Measurements from ENCODE around the gene ZMYM2. TPM values are rescaled to one million over a fixed set of nuclear protein-coding genes. Genes with fewer than 3 reads are reported as not detected.

ZMYM2 gene
- total RNA-seq, 1 donor from 2014 or later: 303 TPM

DNA sequence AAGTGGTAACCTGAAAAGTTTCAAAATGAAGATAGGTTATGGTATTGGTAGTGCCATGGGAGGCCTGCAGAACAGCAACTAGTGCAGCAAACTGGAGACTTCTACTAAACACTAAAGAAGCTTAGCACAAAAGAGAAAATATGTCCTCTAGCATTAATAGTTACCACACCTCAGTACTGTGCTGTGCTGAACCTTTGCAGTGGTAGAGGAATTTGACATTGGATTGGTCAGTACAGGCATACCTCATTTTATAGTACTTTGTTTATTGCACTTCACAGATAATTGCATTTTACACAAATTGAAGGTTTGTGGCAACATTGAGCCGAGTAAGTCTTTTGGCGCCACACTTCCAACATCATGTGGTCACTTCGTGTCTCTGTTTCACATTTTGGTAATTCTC lies 40.4 kb downstream of the ZMYM2 start:
- H2AFZ ChIP-seq (replicated peaks): no peak overlapping the region
- DNase-seq (ENCODE audit: low spot score): no peak
- H3K27me3 ChIP-seq: no peaks in the 10 kb centered on the region
- H3K36me3 Mint-ChIP-seq: peaks cover 41% of the 10 kb centered on the region
- peaks cover 35% of the 10 kb centered on the region for H3K36me3 ChIP-seq
- H3K9ac ChIP-seq: no peak overlapping the region
- H3K9me3 Mint-ChIP-seq: peaks cover 3% of the 10 kb centered on the region
- peaks cover 21% of the 10 kb centered on the region for H3F3A ChIP-seq (ENCODE audit: low read depth)
- no peak overlapping the region for H3K4me2 ChIP-seq
- TF ChIP-seq EZH2phosphoT487 (IDR thresholded peaks at IDR 0.05): no peak
- TF ChIP-seq EZH2 (IDR thresholded peaks at IDR 0.05): no peak
- TF ChIP-seq, protein P1, sequence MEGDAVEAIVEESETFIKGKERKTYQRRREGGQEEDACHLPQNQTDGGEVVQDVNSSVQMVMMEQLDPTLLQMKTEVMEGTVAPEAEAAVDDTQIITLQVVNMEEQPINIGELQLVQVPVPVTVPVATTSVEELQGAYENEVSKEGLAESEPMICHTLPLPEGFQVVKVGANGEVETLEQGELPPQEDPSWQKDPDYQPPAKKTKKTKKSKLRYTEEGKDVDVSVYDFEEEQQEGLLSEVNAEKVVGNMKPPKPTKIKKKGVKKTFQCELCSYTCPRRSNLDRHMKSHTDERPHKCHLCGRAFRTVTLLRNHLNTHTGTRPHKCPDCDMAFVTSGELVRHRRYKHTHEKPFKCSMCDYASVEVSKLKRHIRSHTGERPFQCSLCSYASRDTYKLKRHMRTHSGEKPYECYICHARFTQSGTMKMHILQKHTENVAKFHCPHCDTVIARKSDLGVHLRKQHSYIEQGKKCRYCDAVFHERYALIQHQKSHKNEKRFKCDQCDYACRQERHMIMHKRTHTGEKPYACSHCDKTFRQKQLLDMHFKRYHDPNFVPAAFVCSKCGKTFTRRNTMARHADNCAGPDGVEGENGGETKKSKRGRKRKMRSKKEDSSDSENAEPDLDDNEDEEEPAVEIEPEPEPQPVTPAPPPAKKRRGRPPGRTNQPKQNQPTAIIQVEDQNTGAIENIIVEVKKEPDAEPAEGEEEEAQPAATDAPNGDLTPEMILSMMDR (IDR thresholded peaks at IDR 0.05): no peak
- H3K27ac Mint-ChIP-seq: no peak overlapping the region
- no peak overlapping the region for H3K4me3 Mint-ChIP-seq
- H3K9me3 ChIP-seq (ENCODE audit: low read depth): no peaks in the 10 kb centered on the region
- peaks cover 100% of the 10 kb centered on the region for H3K79me2 ChIP-seq (ENCODE audit: low read depth)
- no peak overlapping the region for H3K27ac ChIP-seq
- H3K4me1 ChIP-seq: peaks cover 5% of the 10 kb centered on the region
- no peaks in the 10 kb centered on the region for H3K4me1 Mint-ChIP-seq
- peaks cover 100% of the 10 kb centered on the region for H4K20me1 ChIP-seq (ENCODE audit: low read depth)
- H3K27me3 Mint-ChIP-seq (ENCODE audit: insufficient read depth, low read depth): no peaks in the 10 kb centered on the region
- H3K4me3 ChIP-seq: no peak overlapping the region

DNA sequence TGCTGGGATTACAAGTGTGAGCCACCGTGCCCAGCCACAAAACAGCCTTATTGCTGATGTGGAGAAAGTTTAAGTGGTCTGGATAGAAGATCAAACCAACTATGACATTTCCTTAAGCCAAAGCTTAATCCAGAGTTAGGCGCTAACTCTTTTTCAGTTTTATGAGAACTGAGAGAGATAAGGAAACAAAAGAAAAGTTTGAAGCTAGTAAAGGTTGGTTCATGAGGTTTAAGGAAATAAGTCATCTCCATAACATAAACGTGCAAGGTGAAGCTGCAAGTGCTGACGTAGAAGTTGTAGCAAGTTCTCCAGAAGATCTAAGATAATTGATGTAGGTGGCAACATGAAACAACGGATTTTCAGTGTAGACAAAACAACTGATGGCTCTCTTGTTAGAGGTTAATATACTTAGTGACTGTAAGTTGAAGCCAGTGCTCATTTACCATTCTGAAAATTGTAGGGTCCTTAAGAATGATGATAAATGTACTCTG lies 41.6 kb downstream of the ZMYM2 start:
- H3K4me3 Mint-ChIP-seq: no peak overlapping the region
- peaks cover 91% of the 10 kb centered on the region for H4K20me1 ChIP-seq (ENCODE audit: low read depth)
- no peak for TF ChIP-seq EZH2 (IDR thresholded peaks at IDR 0.05)
- TF ChIP-seq, protein P1 (IDR thresholded peaks at IDR 0.05): no peak
- no peak for TF ChIP-seq EZH2phosphoT487 (IDR thresholded peaks at IDR 0.05)

DNA sequence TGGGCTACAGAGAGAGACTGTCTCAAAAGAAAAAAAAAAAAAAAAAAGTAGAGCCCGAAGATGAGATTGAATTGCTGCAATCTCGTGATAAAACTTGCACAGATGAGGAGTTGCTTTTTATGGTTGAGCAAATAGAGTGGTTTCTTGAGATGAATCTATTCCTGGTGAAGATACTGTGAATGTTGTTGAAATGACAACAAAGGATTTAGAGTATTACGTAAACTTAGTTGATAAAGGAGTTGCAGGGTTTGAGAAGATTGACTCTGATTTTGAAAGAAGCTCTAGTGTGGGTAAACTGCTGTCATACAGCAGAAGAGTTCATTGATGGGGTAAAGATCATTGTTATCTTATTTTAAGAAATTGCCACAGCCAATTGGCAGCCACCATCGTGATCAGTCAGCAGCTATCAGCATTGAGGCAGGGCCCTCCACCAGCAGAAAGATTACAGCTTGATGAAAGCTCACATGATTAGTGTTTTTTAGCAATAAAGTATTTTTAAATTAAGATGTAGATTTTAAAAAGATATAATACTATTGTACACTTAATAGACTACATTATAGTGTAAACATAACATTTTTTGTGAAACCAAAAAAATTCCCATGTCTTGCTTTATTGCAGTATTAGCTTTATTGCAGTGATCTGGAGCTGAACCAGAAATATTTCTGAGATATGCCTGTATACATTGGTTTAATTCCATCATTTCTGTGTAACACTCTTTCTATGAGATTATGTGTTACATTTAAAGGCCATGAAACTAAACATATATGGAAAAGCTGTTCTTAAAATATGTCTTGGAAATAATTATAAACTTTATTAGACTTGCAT lies 43.1 kb downstream of the ZMYM2 start:
- H3K27ac ChIP-seq: no peak overlapping the region
- H3K9ac ChIP-seq: no peak overlapping the region
- no peaks in the 10 kb centered on the region for H3K9me3 ChIP-seq (ENCODE audit: low read depth)
- no peaks in the 10 kb centered on the region for H3K27me3 ChIP-seq
- Mint-ChIP-seq H3K27ac (no peak overlapping the region), H3K4me1 (no peaks in the 10 kb centered on the region), H3K27me3 (ENCODE audit: insufficient read depth, low read depth) (no peaks in the 10 kb centered on the region), H3K9me3 (peaks cover 3% of the 10 kb centered on the region), H3K36me3 (peaks cover 35% of the 10 kb centered on the region), H3K4me3 (no peak overlapping the region)
- DNase-seq (ENCODE audit: low spot score): no peak
- H2AFZ ChIP-seq (replicated peaks): no peak overlapping the region
- H3K4me3 ChIP-seq: no peak overlapping the region
- peaks cover 98% of the 10 kb centered on the region for H3K79me2 ChIP-seq (ENCODE audit: low read depth)
- TF ChIP-seq, protein P1 (IDR thresholded peaks at IDR 0.05): no peak
- TF ChIP-seq EZH2phosphoT487 (IDR thresholded peaks at IDR 0.05) (no peak), EZH2 (IDR thresholded peaks at IDR 0.05) (no peak)
- peaks cover 5% of the 10 kb centered on the region for H3K4me1 ChIP-seq
- H4K20me1 ChIP-seq (ENCODE audit: low read depth): peaks cover 76% of the 10 kb centered on the region
- no peak overlapping the region for H3K4me2 ChIP-seq
- peaks cover 24% of the 10 kb centered on the region for H3F3A ChIP-seq (ENCODE audit: low read depth)
- peaks cover 54% of the 10 kb centered on the region for H3K36me3 ChIP-seq

More for the DNA sequence above, 41.6 kb downstream of the ZMYM2 start:
- Mint-ChIP-seq H3K27me3 (ENCODE audit: insufficient read depth, low read depth) (no peaks in the 10 kb centered on the region), H3K9me3 (peaks cover 3% of the 10 kb centered on the region), H3K27ac (no peak overlapping the region), H3K36me3 (peaks cover 40% of the 10 kb centered on the region), H3K4me1 (no peaks in the 10 kb centered on the region)
- H3K27me3 ChIP-seq: no peaks in the 10 kb centered on the region
- no peak overlapping the region for H2AFZ ChIP-seq (replicated peaks)
- peaks cover 5% of the 10 kb centered on the region for H3K4me1 ChIP-seq
- no peak for DNase-seq (ENCODE audit: low spot score)
- no peak overlapping the region for H3K4me2 ChIP-seq
- H3K9me3 ChIP-seq (ENCODE audit: low read depth): no peaks in the 10 kb centered on the region
- no peak overlapping the region for H3K27ac ChIP-seq
- H3K79me2 ChIP-seq (ENCODE audit: low read depth): peaks cover 100% of the 10 kb centered on the region
- no peak overlapping the region for H3K4me3 ChIP-seq
- H3K36me3 ChIP-seq: peaks cover 41% of the 10 kb centered on the region
- peaks cover 22% of the 10 kb centered on the region for H3F3A ChIP-seq (ENCODE audit: low read depth)
- H3K9ac ChIP-seq: no peak overlapping the region
